GM19025 (cell line): ENCODE data around the gene LTBR.
"Not testable (repeated sequence)": the region's sequence is repeated elsewhere in the genome, so short reads cannot be mapped to it uniquely, and the experiment has no call there.

Experiments
- ATAC-seq: cut with Tn5 transposase; IDR thresholded peaks from one replicate; pipeline ENCODE4 v1.9.1; 2021; ENCODE audit warnings: mild to moderate bottlenecking, low read depth, moderate library complexity; ENCODE audit not compliant: unreplicated experiment

LTBR gene

GRCh38 chr12:6420364-6420763 lies 36.4 kb downstream of the LTBR start:
- ATAC-seq: no peak

GRCh38 chr12:6423267-6424007 lies 39.5 kb downstream of the LTBR start:
- ATAC-seq: no peak

GRCh38 chr12:6424008-6424347 lies 40.0 kb downstream of the LTBR start:
- ATAC-seq: no peak

GRCh38 chr12:6424866-6425265 lies 40.9 kb downstream of the LTBR start:
- ATAC-seq: no peak

DNA sequence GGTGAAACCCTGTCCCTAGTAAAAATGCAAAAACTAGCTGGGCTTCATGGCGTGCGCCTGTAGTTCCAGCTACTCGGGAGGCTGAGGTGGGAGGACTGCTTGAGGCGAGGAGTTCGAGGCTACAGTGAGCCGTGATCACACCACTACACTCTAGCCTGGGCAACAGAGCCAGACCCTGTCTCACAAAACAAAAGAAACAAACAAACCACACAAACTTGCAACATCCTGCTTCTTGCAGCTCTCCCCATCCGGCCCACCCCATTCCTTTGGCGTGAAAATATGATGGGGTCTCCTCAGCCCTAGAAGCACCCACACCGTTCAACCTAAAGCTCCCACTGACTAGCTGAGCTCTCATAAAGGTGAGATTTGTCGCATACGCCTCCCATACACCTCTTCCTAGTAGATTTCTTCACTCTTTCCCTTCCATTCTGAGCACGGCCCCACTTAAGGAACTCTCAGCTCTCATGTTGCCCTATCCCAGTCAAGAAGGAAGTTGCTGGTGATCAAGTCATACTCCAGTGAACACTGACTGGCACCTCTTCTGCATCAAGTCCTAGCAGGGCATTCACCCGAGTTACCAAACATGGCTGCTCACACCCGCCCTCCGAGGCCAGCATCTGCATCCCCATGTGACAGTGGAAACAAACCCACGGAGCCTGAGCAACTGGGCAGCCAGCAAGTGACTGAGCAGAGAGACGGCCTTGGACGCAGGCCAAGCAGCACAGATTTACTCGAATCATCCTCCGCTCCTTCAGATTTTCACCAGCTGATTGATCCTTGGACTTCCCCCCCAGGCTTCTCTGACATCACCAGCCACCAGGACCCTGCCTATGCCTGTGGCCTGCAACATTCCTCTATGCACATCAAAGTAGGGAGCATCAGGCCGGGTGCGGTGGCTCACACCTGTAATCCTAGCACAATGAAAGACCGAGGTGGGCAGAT lies 41.9 kb downstream of the LTBR start:
- no peak for ATAC-seq

DNA sequence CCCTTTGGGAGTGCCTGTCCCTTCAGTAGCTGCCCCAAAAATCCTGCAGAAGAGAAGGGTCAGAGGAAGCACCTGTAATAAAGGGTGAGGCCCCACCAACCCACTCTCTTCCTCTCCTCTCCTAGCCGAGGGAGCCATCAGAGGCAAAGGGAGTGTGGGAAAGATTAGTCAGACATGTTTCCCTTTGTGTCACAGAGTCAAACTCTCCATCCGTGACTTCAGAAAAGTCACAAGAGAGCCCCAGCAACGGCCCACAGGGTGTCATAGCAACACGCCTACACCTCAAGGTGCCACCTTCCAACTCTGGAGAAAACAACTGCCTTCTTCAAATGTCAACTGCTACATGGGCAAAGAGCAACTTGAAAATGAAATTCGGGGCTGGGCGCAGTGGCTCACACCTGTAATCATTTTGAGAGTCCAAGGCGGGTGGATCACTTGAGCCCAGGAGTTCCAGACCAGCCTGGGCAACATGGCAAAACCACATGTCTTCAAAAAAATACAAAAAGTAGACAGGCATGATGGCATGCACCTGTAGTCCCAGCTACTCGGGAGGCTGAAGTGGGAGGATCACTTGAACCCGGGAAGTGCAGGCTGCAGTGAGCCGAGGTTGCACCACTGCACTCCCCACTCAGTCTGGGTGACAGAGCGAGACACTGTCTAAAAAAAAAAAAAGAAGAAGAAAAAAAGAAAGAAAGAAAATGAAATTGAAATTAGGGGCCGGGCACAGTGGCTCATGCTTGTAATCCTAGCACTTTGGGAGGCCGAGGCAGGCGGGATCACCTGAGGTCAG lies 43.1 kb downstream of the LTBR start:
- peak; percentile 62 for ATAC-seq

DNA sequence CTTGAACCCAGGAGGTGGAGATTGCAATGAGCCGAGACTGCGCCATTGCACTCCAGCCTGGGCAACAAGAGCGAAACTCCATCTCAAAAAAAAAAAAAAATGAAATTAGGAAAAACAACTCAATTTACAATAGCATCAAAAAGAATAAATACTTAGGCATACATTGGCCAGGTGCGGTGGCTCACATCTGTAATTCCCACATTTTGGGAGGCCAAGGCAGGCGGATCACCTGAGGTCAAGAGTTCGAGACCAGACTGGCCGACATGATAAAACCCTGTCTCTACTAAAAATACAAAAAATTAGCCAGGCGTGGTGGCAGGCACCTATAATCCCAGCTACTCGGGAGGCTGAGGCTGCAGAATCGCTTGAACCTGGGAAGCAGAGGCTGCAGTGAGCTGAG lies 43.8 kb downstream of the LTBR start:
- not testable (repeated sequence) for ATAC-seq

- no peak for ATAC-seq
Measured at GRCh38 chr12:6428326-6428725, 44.4 kb downstream of the LTBR start.

DNA sequence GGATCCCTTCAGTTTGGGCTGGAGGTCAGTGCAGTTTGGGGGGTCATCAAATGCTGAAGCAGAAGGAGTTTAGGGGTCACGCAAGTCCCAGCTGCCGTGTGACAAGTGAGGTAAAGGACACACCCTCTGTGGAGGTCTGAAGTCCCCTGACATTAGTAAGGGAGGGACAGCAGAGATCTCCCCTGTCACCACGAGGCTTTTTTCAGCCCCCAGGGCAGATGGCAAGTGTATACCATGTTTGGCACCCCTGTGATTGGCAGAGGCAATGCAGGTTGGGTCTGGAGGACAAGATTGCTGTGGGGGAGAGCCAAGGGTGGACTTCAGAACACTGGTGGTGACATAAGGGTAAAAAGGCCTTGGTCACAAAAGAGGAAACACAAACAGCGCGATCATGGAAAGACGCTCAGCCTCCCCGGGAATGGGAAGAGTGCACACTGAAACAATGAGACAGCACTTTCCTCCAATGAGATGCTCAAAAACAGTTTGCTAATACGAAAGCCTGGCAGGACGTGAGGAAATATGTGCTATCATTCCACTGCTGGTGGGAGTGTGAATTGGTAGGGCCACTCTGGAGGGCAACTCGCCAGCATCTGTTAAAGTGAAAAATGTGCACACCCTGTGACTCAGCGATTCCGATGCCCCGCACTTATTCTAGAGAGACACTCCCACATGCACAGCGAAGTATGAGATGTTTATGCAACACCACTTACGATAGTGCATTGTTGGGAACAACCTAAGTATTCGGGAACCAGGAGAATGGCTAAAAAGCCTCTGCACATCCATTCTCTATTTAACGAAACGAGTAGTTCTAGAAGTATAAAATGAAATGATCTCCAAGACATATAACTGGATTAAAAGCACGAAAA lies 46.4 kb downstream of the LTBR start:
- ATAC-seq: no peak

DNA sequence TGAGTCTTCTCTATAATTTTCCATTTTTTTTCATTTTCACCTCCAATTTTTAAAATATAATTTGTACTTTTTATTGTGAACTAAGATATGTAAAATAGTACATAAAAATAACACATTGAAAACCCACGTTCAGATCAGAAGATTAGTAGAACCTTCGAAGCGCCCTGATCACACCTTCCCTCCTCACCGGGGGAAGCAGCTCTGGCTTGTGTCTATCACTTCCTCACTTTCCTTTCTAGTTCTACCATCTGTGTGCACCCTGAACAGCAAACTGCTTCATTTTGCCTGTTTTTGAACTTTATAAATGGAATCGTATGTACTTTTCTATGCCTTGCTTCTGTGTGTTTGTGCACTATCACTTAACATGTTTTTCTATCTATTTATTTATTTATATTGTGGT lies 49.0 kb downstream of the LTBR start:
- ATAC-seq: no peak

DNA sequence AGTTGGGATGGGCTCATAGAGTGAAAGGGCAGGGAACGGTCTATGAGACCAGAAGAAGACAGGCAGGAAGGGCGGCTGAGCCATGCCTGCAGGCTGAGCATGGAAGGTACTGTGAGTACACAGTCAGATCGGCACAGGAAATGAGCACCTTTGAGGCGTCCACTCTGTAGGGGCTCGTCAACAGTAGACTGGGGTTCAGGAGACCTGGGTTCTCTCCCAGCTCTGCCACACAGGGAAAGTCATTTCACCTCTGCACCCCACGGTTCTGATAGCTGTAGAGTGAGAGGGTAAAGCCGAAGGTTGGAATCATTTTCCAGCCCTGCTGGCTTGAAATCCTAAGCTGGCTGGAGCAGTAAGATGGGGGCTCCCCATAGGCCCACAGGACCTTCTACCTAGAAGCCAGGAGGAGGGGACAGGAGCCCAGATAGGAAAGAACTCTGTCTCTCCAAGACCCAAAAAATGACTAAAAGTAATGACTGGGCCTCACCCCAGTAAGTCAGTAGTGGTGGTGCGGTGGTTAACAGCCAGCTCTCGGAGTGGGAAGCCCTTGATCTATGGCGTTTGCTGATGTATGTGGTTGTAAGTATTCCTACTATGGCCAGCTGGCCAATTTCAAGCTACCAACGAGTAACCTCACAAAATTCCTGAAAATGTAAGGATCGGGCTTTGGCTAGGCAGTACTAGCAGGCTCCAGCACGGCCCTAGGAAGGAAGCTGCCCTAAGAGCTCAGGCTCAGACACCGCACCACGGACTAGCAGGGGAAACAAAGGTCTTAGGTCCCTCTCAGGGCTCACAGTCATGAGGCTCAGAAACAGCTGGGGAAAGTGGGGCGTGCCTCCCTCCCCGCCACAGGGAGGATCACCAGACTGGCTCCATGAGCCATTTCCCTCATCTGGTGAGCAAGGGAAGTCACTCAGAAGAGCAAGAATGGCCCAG lies 50.5 kb downstream of the LTBR start:
- ATAC-seq: no peak

DNA sequence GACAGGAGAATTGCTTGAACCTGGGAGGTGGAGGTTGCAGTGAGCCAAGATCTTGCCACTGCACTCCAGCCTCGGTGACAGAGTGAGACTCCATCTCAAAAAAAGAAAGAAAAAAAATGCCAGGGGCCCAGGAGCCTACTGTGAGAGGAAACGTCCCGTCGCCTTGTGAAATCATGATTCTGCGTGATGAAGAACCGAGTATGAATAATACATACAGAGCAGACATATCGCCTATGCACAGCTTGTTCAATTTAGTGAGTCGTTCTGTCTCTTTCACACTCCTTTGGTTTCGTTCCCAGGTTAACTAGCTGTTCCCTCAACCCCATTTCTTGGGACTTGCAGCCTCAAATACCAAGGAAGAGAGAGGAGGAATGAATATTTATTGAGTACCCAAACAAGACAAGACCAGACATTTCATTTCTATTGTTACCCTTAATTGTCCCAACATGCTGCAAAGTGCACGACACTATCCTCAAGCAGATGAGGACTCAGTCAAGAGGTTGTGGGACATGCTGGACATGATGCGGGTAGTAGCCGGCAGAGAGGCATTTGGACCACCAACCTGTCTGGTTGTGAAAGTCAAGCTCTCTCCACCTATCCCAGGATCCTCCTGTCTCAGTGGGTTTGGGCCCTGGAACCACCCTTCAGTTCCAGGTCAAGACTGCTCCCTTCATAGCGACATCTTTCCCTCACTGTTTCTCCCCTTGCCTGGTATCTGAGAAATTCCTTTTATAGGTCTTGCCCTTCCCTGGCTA lies 52.2 kb downstream of the LTBR start:
- no peak for ATAC-seq

DNA sequence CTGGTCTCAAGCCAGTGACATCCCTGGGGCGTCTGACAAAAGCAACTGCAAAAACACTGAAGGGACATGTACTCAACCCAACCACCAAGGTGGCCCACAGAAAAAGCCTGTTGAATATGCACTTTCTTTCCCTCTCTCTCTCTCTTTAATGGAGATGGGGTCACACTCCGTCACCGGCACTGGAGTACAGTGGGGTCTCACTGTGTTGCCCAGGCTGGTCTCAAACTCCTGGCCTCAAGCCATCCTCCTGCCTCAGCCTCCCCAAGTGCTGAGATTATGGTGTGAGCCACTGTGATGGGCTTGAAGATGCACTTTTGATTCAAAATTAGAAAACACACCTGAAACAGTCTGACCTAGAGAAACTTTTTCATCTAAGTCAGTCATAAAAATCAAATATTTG lies 53.6 kb downstream of the LTBR start:
- ATAC-seq: no peak

DNA sequence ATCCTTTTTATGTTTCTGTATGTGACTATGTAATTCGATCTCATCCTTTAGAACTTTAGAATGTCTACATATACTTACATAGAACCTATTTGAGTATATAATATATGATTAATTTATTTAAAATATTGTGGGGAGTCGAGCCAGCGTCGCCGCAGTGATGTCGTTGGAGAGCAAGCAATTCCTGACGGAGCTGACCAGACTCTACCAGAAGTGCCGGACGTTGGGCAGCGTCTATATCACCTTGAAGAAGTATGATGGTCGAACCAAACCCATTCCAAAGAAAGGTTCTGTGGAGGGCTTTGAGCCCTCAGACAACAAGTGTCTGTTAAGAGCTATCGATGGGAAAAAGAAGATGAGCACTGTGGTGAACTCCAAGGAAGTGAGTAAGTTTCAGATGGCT lies 54.4 kb downstream of the LTBR start:
- ATAC-seq: no peak

GRCh38 chr12:6440391-6440790 lies 56.4 kb downstream of the LTBR start:
- no peak for ATAC-seq
